HG02840 (cell line): ENCODE data around the gene NID2.

Source experiments
- ATAC-seq: cut with Tn5 transposase; IDR thresholded peaks from one replicate; pipeline ENCODE4 v1.9.1; 2021; ENCODE audit warnings: mild to moderate bottlenecking, moderate library complexity, moderate number of reproducible peaks; ENCODE audit not compliant: unreplicated experiment, low FRiP score

NID2 gene

DNA sequence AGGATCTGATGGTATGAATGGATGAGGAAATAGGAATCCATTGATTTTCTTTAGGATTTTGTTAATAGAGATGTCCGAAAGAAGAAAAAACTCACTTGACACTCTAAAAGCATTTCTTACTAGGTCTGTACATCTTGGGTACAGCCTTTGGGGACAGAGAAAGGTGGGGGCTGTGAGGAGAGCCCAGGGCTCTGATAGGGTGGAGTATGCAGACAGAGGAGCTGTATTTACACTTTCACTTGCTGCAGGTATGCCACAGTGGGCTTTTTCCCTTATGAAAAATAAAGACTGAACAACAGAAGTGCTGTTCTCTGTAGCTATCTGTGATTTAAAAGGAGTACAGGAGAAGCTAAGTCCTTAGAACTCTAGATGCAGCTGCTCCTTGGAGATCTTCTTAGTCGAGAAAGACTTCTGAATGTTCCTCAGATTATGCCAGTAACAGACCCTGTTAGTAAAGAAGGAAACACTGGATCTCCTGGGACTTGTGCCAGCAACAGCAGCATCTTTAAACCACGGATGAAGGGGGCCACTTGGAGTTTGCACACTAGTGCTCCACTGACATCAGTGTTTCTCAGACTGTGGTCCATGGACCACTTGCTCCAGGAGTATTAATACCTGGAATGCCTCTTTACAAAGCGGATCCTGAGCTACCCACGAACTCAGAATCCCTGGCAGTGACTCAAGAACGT is 98.9 kb downstream of the NID2 start:
- ATAC-seq = no peak

DNA sequence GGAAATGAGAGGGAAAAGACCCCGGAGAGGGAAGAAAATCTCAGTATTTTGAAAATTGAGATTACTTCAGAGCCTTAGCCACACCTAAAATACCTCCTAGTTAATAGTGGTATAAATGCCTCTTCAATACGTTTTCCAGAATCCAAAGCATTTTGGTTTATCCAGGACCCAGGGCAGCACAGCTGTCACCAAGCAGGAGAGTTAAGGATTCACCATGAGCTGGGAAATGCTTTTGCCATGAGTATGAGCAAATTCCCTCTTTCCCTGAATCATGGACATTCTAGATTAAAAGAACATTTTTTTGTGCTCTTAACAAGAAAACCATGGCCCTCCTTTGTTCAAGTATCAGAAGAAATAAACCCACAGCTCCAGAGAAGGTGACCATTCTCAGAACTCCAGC is 101.3 kb downstream of the NID2 start:
- no peak for ATAC-seq

DNA sequence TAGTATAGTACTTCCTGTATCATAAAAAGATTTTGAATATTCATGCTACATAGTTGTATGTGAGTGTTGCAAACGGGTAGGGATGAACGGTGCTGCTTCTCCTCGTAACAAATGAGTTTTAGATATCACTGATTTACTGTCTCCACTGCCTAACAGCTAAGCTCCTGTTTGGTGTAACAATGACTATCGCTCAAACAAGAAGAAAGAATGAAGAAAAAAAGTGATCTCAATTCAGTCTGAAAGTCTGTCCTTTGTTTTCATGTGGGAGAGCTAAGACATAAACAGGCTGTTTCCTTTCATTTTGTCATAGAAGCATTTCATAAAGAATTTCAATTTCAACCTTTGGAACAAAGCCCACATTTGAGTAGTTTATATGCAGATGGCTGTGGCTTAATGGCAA is 105.6 kb downstream of the NID2 start:
- no peak for ATAC-seq

DNA sequence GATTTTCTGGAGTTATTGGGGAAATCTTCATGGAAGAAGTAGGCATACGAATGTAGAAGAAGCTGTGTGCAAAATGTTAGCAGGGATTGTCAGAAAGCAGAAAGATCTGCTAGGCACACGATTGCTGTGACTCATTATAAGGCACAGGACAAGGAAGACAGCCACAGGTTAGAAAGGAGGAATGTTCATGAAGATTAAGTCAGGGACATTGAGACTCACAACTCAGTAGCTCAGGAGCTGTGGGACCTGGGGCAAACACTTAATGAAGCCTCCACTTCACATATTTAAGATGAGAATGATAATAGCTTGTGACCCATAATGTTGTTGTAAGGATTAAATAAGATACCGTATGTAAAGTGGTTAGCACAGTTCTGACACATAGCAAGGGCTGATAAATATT is 106.1 kb downstream of the NID2 start:
- no peak for ATAC-seq

DNA sequence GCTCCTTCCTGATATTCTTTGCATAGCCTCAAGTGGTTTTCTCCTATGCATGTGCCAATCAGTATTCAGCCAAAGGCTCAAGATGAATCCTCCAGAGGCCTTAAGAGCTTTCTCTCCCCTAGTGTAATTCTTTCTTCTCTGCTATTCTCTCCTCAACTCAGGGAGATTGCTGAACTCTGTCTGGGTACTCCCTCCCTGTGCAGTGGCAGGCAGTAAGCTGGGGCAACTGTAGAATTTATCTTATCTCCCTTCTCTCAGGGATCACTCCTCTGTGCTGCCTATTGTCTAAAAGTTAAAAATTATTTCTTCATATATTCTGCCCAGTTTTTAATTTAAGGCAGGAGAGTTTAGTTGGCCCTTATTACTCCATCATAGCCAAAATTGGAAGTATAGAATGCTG is 108.0 kb downstream of the NID2 start:
- ATAC-seq = no peak

DNA sequence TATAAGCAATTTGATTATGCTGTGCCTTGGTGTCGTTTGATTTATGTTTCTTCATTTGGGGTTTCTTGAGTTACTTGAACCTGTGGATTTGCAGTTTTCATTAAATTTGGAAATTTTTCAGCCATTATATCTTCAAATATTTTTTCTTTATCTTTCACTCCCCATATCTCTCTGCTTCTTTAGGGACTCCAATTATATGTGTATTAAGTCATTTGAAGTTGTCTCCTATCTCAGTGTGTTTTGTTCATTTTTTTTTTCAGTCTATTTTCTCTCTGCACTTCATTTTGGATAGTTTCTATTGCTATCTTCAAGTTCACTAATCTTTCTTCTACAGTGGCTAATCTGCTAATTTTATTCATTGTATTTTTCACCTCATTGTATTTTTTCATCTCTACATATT is 108.9 kb downstream of the NID2 start:
- ATAC-seq = no peak

DNA sequence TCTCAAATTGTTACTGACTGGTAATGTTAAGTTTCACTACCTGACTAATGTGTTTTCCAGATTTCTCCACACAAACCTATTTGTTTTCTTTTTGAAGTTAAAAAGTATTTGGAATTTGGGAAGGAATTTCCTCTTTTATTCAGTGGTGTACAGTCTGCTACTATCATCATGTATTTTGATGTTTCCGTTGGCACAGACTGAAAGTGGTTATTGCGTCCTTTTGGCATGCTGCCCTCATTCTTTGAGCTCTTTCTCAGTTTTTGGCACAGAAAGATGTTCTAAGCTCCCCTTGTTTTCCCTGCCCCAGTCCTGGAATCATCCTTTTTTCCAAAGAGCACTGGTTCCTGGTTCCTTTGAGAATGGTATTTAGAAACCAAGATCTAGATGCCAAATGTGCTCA is 110.9 kb downstream of the NID2 start:
- ATAC-seq = no peak
